GM12878 (cell line): ENCODE measurements around the gene CCER1. TPM values are rescaled to one million over a fixed set of nuclear protein-coding genes. Genes with fewer than 3 reads are reported as not detected.

ENCODE experiments used
- ATAC-seq: fragments of 200-7000 bp; cut with Tn5 transposase; 3 replicates; pipeline ENCODE4 v1.9.1; 2020; ENCODE audit warnings: mild to moderate bottlenecking, moderate library complexity
- BruUV-seq: library from RNA; stranded (reverse); fragments of 400-500 nt; replicated peaks from 2 replicates; lab custom pipeline; 2021; lab: Mats Ljungman, UMichigan
- CTCF ChIA-PET: fragments of 300-600 bp; sonication (Branson Sonifier 250); formaldehyde crosslinking; extraction: SDS; loops from one replicate; lab custom pipeline; 2021; ENCODE audit warnings: inconsistent platforms; lab: Yijun Ruan, JAX
- POLR2A ChIA-PET: fragments of 350-600 bp; formaldehyde crosslinking; extraction: SDS; loops from one replicate; lab custom pipeline; 2021; ENCODE audit warnings: inconsistent platforms; lab: Charles Lee
- RAD21 ChIA-PET: fragments of 300-600 bp; sonication (Branson Sonifier 250); formaldehyde crosslinking; loops from one replicate; lab custom pipeline; 2023; ENCODE audit warnings: antibody characterized with exemption; ENCODE audit not compliant: unreplicated experiment; lab: Charles Lee
- SMC1A ChIA-PET: fragments of 300-600 bp; sonication (Branson Sonifier 250); formaldehyde crosslinking; loops from one replicate; lab custom pipeline; 2023; ENCODE audit not compliant: unreplicated experiment, uncharacterized antibody; lab: Charles Lee
- DNase-seq: peaks from one replicate; pipeline ENCODE4 v3.0.0-alpha.2; 2011; ENCODE audit warnings: low read depth, low spot score
- FAIRE-seq: peaks from 3 replicates; lab custom pipeline; 2011; peaks lifted over from hg19 to GRCh38; lab: Jason Lieb, UNC
- H2AFZ ChIP-seq: 2 replicates; pipeline ENCODE4 v1.6.0; 2011; ENCODE audit warnings: low read depth, low read length, control low read depth; ENCODE audit not compliant: control insufficient read depth
- H3K27ac ChIP-seq: 2 replicates; pipeline ENCODE4 v1.5.1; 2011; ENCODE audit warnings: control low read depth; ENCODE audit not compliant: control insufficient read depth, insufficient read depth
- H3K27me3 ChIP-seq, 2 experiments: replicated peaks in 1 of 2; 2 replicates each; pipeline versions ENCODE4 v1.6.0 to v1.6.1; 2011; ENCODE audit warnings: low read length in 1 of 2; ENCODE audit not compliant: control insufficient read depth in 2 of 2, insufficient read depth in 2 of 2
- H3K36me3 ChIP-seq, 2 experiments: 2 replicates each; pipeline ENCODE4 v1.5.1; 2011; ENCODE audit warnings: low read length in 1 of 2; ENCODE audit not compliant: control insufficient read depth in 2 of 2, insufficient read depth in 2 of 2
- H3K4me1 ChIP-seq: 2 replicates; pipeline ENCODE4 v1.6.1; 2011; ENCODE audit warnings: mild to moderate bottlenecking, low read length, moderate library complexity, mixed read lengths; ENCODE audit not compliant: control insufficient read depth, insufficient read depth
- H3K4me2 ChIP-seq: 2 replicates; pipeline ENCODE4 v1.6.0; 2011; ENCODE audit warnings: control low read depth; ENCODE audit not compliant: control insufficient read depth, insufficient read depth
- H3K4me3 ChIP-seq: fragments of 200-600 bp; sonication (generic); 2 replicates; pipeline ENCODE4 v1.5.1; 2016
- H3K79me2 ChIP-seq: 2 replicates; pipeline ENCODE4 v1.6.0; 2011; ENCODE audit warnings: low read length; ENCODE audit not compliant: control insufficient read depth, insufficient read depth
- H3K9ac ChIP-seq: 2 replicates; pipeline ENCODE4 v1.8.0; 2011; ENCODE audit warnings: low read length, control low read depth, mixed read lengths; ENCODE audit not compliant: control insufficient read depth, insufficient read depth
- H3K9me3 ChIP-seq: replicated peaks from 3 replicates; pipeline ENCODE4 v1.5.1; 2011; ENCODE audit warnings: mild to moderate bottlenecking, low read length; ENCODE audit not compliant: control insufficient read depth, insufficient read depth
- H4K20me1 ChIP-seq: 2 replicates; pipeline ENCODE4 v1.6.0; 2011; ENCODE audit not compliant: control insufficient read depth, insufficient read depth
- ESRRA ChIP-seq: IDR thresholded peaks from 2 replicates; pipeline ENCODE4 v1.6.1; 2012; ENCODE audit warnings: mild to moderate bottlenecking, low read length, improper control_type of control experiment
- MYB ChIP-seq: fragments of 150-350 bp; IDR thresholded peaks from 2 replicates; pipeline ENCODE4 v1.6.1; 2014; ENCODE audit warnings: mild to moderate bottlenecking, low read depth, low read length, borderline replicate concordance
- SMAD5 ChIP-seq: IDR thresholded peaks from 2 replicates; pipeline ENCODE4 v1.6.1; 2016; ENCODE audit warnings: antibody characterized with exemption, low read depth
- STAT1 ChIP-seq: fragments of 450-650 bp; conservative IDR thresholded peaks from 2 replicates; pipeline ENCODE4 v1.6.1; 2014; ENCODE audit warnings: antibody characterized with exemption, mild to moderate bottlenecking
- ZNF384 ChIP-seq: IDR thresholded peaks from 2 replicates; pipeline ENCODE4 v1.6.1; 2012; ENCODE audit warnings: low read depth, mild to moderate bottlenecking, low read length, improper control_type of control experiment, borderline replicate concordance
- WGBS: methylation state at CpG from one replicate; pipeline ENCODE4 v1.1.6; 2016; ENCODE audit warnings: low lambda C conversion rate; ENCODE audit not compliant: insufficient replicate concordance, insufficient coverage; ENCODE audit errors: missing lambda C conversion rate; 5-methylcytosine and 5-hydroxymethylcytosine counted together
- in situ Hi-C: fragments of 300-500 bp; cut with MboI; formaldehyde crosslinking; loops from 9 replicates; pipeline ENCODE4 v1.14.3; 2018; ENCODE audit warnings: mixed read lengths
- intact Hi-C: fragments of 100-400 bp; cut with micrococcal nuclease; formaldehyde crosslinking; loops from one replicate; pipeline ENCODE4 v1.14.2; 2022; ENCODE audit not compliant: unreplicated experiment
- polyA plus RNA-seq, 11 experiments: library from polyadenylated mRNA; depleted of rRNA in 4 of 11; unstranded in 6 of 11; stranded (reverse) in 5 of 11; fragments of >200 nt; fragmentation: Nextera tagmentation in 4 of 11; fragmentation: Illumina TruSeq in 1 of 11; extraction: Ambion mirVana in 4 of 11; extraction: Trizol in 1 of 11; gene quantifications; 1 replicate in 1 of 11; 2 replicates in 10 of 11; pipeline versions ENCODE4 v1.2.1 to v1.2.3, GENCODE V29; 2011 to 2016; ENCODE audit warnings: inconsistent platforms in 2 of 11, missing spikeins in 2 of 11, low read depth in 1 of 11
- total RNA-seq, 4 experiments: library from RNA; depleted of rRNA in 3 of 4; stranded (reverse); fragments of >200 nt in 3 of 4; fragmentation: Illumina TruSeq in 1 of 4; extraction: Trizol in 1 of 4; gene quantifications; 2 replicates each; pipeline versions ENCODE4 v1.2.1 to v1.2.3, GENCODE V29; 2013 to 2021
- TF ChIP-seq, protein P1 (sequence below): IDR thresholded peaks from 2 replicates; pipeline ENCODE4 v1.6.1; 2011; ENCODE audit warnings: low read depth, low read length, improper control_type of control experiment, borderline replicate concordance
- TF ChIP-seq, protein P2 (sequence below): fragments of 450-650 bp; IDR thresholded peaks from 2 replicates; pipeline ENCODE4 v1.6.1; 2018; ENCODE audit warnings: borderline replicate concordance, mild to moderate bottlenecking; ENCODE audit not compliant: partially characterized antibody

The CCER1 gene
- total and polyA plus RNA-seq, 10 of the 15 experiments (the other 5 are each of a cell fraction or from before 2014, with no cell fraction given): 0.01 TPM; not detected in 9

DNA sequence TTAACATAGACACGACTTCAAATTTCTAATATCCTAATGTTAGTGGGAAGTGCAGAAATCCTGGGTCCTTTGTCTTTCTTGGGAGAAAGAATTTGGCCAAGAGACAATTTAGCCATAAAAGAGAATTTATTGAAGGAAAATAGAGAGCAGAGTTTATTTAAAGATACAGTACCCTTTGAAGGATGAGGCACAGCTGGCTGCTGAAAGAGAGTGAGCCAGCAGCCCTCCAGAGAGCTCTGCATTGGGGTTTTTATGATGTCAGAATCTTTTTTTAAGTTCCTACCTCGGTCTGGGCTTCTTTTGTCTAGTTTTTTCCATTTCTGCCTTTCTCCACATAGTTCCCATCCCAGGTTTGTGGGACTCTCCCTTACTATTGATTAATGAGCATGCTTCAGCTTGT lies 37.5 kb downstream of the CCER1 start:
- Histone ChIP-seq H2AFZ (no peak overlapping the region), H3K4me1 (no peaks in the 10 kb centered on the region), H4K20me1 (no peaks in the 10 kb centered on the region), H3K4me2 (no peak overlapping the region), H3K9me3 (no peaks in the 10 kb centered on the region), H3K27me3 (no peaks in the 10 kb centered on the region), H3K79me2 (no peaks in the 10 kb centered on the region), H3K36me3 (no peaks in the 10 kb centered on the region), H3K27ac (no peak overlapping the region), H3K9ac (no peak overlapping the region), H3K4me3 (no peak overlapping the region)
- POLR2A ChIA-PET: no interaction called here
- RAD21 ChIA-PET: no interaction called here
- no peak for FAIRE-seq
- intact Hi-C loops: no loop called here
- DNase-seq: no peak
- SMC1A ChIA-PET: interaction anchor here (1.6 kb wide), 1 partner anchor 660 kb away, joined by 3 read pairs; no protein-coding TSS in a partner anchor
- in situ Hi-C loops: no loop called here
- ATAC-seq: no peak
- CTCF ChIA-PET: interaction anchor here (0.6 kb wide), 1 partner anchor 308 kb away, joined by 3 read pairs; no protein-coding TSS in a partner anchor
- no TSS peak for BruUV-seq
- TF ChIP-seq SMAD5 (no peak), ZNF384 (no peak), ESRRA (no peak), MYB (no peak), STAT1 (no peak)
- TF ChIP-seq, protein P1, sequence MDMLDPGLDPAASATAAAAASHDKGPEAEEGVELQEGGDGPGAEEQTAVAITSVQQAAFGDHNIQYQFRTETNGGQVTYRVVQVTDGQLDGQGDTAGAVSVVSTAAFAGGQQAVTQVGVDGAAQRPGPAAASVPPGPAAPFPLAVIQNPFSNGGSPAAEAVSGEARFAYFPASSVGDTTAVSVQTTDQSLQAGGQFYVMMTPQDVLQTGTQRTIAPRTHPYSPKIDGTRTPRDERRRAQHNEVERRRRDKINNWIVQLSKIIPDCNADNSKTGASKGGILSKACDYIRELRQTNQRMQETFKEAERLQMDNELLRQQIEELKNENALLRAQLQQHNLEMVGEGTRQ: no peak
- TF ChIP-seq, protein P2, sequence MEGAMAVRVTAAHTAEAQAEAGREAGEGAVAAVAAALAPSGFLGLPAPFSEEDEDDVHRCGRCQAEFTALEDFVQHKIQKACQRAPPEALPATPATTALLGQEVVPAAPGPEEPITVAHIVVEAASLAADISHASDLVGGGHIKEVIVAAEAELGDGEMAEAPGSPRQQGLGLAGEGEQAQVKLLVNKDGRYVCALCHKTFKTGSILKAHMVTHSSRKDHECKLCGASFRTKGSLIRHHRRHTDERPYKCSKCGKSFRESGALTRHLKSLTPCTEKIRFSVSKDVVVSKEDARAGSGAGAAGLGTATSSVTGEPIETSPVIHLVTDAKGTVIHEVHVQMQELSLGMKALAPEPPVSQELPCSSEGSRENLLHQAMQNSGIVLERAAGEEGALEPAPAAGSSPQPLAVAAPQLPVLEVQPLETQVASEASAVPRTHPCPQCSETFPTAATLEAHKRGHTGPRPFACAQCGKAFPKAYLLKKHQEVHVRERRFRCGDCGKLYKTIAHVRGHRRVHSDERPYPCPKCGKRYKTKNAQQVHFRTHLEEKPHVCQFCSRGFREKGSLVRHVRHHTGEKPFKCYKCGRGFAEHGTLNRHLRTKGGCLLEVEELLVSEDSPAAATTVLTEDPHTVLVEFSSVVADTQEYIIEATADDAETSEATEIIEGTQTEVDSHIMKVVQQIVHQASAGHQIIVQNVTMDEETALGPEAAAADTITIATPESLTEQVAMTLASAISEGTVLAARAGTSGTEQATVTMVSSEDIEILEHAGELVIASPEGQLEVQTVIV: no peak
- WGBS: 0% methylated on average over 2 of the region's 2 CpGs
